ENCODE measurements around the gene AP1S1.
"Not testable (repeated sequence)": the region's sequence is repeated elsewhere in the genome, so short reads cannot be mapped to it uniquely, and the experiment has no call there.

AP1S1 gene

DNA sequence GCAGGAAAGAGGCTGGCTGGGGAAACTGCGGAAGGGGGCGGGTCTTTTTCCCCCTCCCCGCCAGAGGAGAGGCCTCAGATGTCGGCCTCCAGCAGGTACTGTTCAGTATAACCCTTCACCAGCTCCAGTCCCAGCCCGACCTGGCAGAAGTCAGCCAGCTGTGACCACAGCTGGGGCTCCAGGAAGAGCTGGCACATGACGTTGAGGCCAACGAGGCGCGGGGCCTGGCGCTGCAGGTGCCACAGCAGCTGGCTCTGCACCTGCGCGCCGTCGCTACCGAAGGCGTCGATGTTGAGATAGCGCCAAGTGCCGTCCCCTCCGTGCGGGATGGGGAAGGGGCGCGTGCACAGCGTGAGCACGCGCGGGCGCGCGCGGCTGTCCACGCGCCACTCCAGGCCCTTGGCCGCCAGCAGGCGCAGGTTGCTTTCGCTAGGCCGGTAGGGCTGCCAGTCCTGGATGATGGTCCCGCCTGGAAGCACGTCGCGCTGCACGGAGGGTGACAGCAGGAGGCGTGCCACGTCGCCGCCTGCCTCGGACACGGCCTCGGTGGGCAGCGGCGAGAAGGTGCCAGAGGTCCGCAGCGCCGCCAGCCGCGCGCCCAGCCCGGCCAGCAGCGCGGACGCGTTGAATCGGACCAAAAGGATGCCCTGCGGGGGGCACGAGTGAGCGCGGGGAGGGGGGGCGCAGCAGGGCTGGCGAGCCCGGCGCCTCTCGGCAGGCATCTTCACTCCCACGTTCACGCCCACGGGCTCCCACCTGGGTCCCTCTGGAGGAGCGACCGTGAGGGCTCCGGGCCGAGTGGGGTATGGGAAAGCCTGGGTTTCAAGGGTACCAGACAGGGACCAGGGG, 18.0 kb downstream of the AP1S1 start:
- no peak for DNase-seq

DNA sequence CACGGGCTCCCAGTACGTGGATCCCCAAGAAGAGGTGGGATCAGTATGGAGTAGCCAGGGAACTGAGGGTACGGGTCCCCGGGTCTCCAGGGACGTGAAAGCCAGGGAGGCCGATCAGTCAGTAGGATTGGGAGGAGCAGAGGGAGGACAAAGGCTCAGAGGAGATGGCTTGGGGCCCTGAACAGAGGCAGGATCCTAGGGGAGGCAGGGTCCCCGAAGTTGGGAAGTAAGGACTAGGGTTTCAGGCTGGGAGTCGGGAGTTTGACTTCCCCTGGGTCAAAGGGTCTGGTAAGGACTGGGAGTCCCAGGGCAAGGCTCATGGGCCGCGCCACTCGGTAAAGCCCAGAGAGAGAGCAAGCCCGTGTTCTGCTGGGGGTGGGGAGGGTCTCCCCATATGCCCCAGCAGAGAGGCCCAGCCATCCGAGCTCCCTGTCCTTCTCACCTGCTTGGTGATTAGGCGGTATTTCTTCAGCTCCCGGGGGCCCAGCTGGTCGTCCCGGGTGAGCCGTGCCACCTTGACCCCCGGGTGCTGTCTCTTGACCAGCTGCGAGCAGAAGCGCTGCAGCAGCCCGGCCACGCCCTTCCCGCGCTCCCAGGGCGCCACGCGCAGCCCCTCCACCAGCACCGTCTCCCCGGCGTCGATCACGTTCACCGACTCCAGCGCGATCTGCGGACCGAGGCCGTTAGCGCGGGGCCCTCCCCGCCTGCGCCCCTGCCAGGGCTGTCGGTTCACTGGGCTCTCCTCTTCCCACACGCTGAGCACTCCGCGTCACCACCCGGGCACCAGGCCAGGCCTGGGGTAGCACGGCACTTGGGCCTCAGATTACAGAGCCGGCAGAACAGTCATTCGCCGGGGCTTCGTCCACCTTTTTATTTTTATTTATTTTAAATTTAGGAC, 18.8 kb downstream of the AP1S1 start:
- no peak for DNase-seq

DNA sequence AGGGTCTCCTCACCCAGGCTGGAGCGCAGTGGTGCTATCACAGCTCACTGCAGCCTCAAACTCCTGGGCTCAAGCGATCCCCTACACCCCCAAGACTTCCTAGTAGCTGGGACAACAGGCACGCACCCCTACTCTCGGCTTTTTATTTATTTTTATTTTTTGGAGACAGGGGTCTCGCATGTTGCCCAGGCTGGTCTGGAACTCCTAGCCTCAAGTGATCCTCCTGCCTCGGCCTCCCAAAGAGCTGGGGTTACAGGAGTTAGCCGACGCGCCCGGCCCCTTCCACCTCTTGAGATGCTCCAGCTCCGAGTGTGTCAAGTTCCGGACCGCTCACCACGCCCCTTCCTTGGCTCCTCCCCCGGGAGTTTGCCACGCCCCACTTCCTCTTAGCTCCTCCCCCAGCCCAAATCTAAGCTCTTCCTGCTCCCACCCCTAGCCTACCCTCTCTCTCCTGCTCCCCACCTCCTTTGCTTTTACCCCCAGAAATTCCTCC, 19.5 kb downstream of the AP1S1 start:
- DNase-seq = no peak

DNA sequence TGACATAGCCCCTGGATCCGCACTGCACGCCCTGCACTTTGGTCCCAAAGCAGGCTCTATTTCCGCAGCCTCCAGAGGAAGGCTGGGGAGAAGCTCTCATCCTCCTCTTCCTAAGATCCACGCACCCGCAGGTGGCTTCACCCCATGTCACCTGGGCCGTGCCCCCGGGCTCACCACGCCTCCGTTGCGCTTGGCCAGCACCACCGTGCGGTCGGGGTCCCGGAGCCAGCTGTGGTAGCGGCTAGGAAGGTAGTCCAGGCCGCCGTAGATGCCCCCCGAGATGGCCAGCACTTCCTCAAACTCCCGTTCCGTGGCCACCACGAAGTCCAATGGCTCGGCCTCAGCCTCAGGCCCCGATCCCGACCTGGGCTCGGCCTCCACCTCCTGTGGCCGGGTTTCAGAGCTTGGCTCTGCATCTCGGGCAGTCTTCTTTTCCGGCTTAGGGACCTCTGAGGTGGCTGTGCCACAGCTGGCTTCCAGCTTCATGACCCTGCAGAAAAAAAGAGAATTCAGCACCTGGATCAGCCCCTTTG, 20.1 kb downstream of the AP1S1 start:
- DNase-seq = no peak

DNA sequence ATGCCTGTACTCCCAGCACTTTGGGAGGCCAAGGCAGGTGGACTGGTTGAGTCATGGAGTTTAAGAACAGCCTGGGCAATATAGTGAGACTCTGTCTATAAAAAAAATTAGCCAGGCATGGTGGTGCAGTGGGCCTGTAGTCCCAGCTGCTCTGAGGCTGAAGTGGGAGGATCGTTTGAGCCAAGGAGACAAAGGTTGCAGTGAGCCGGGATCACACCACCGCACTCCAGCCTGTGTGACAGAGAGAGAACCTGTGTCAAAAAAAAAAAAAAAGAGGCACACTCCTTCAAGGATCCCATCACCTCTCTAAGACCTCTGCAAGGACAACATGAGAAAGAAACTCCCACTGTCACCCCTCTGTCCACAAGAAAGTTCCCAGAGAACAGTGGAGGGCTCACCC, 21.4 kb downstream of the AP1S1 start:
- DNase-seq = no peak

DNA sequence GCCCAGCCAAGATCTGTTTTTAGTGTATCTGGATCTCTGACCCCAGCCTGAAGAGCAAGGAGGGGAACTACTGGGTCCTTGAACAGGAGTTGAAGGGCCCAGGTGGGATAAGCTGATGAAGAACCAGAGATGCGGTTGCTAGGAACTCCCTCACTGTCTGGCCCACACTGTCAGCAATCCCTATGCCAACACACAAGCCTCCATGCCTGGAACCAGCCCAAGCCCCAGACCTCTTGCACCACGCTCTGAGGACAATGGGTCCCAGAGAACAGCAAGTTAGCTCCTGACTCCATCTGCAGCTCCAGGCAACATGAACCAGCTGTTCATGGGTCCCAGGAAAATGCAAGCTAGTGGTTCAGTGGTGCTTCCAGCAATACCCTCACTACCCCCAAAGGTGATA, 23.4 kb downstream of the AP1S1 start:
- DNase-seq = no peak

DNA sequence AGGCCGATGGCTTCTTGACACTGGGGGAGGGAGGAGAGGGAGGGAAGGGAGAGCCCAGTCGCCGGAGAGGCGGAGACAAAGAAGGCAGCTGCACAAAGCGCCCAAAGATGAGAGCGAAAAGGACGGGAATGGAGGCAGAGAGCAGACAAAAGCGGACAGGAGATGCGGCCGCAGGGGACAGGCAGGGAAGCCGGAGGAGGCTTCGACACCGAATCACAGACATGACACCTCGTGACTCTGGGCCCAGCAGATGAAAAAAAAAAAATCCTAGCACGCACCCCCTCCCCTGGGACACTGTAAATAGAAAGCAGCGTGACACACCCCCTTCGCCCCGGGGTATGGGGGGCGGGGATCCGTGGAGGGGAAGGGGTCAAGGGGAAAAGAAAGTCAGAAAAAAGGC, 24.8 kb downstream of the AP1S1 start:
- DNase-seq = no peak

DNA sequence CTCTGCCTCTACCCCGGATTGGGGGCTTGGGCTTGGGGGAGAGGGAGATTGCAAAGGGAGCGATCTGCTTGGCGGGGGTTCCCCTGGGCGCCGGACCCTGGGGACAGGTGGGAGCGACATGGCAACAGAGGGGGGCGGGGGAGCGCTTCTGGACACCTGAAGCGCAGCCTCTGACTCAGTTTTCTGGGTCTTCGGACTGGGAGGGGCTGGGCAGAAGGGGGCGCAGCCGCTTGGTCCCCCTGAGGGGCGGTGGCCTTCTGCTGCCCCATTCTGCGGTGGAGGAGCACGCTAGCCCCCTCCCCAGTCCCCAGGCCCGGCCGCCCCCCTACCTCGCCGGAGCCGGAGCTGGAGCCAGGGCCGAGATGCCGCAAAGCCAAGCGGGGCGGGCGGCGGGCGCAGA, 25.4 kb downstream of the AP1S1 start:
- DNase-seq = no peak

DNA sequence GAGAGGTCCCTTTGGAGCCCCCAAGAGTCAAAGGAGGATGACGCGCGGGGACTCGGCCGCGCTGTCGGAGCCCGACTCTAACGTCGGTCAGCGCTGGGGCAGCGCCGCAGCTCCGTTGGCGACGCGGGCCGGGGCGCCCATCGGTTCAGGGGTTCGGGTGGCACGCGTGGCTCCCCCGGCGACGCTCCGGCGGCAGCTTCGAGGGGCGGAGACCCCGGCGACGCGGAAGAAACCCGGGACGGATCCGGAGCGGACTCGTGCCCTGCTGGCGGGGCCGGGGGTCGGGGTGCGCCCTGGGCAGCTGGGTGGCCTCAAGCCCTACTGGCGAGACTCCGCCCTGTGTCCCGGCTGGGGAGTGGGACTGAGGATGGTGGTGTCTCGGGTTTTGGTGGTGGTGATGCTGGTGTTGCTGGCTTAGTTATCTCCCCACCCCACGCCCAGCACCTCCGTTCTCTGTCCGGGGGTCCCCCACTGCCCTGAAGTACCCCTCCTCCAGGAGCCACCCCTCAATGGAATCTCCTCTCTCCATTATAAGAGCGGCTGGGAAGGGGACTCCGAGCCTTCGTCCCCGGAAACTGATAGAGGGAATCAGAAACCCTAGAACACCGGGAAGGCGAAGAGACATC, 26.0 kb downstream of the AP1S1 start, which contains the start of gene NAT16:
Gene NAT16 (minus strand): TSS at position 164 of the 626 bp plus-strand sequence. CDS start 5,486 bp downstream, outside the sequence.
- no peak for DNase-seq

DNA sequence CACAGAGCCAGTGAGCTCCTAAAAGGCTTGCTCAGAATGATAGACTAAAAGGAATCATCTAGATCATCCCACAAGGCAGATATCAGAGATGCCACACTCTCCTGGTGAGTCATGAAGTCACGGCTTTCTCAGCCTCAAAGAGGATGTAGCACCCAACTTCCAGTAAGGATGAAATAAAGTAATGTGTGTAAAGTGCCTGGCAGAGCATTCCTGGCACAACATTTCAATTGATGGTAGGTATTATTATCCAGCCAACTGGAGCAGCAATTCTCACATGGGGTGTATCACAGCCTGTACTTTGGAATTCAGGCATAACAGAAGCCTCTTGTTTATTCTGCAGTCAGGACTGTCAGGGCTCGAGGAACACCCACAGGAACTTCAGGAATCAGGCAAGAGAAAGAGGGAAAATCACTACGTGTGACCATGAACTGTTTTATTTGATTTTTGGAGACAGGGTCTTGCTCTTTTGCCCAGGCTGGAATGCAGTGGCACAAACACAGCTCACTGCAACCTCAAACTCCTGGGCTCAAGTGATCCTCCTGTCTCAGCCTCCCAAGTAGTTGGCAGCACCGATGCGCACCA, 31.1 kb downstream of the AP1S1 start:
- DNase-seq = no peak

DNA sequence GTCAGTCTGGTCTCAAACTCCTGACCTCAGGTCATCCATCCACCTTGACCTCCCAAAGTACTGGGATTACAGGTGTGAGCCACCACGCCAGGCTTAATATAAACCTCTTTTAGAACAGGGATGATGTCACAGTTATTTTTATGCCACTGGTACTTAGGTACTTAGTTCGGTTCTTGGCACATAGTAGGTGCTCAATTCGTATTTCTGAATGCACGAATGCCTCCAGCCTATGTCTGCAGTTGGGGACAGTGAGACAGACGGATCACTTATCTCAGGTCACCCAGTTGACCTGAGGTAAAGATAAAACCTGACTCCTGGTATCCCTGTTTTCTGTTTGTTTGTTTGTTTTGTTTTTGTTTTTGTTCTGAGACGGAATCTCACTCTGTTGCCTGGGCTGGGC, 31.9 kb downstream of the AP1S1 start:
- no peak for DNase-seq

DNA sequence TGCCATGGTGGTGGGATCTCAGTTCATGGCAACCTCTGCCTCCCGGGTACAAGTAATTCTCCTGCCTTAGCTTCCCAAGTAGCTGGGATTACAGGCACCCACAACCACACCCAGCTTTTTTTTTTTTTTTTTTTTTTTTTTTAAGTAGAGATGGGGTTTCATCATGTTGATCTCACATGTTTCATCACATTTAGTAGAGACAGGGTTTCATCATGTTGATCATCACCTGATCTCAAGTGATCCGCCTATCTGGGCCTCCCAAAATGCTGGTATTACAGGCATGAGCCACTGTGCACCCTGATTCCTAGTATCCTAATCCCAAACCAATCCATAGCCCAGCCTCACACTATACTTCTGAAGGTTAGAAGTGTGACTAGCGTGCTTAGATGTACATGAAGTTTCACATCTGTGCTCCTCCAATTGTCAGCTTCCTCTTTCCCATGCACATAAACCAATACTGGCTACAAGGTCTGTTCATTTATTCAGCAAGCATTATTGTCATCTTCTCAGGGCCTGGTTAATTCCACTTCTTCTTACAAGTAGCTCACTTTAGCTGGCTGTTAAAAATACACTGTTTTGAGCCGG, 32.7 kb downstream of the AP1S1 start:
- DNase-seq = no peak

DNA sequence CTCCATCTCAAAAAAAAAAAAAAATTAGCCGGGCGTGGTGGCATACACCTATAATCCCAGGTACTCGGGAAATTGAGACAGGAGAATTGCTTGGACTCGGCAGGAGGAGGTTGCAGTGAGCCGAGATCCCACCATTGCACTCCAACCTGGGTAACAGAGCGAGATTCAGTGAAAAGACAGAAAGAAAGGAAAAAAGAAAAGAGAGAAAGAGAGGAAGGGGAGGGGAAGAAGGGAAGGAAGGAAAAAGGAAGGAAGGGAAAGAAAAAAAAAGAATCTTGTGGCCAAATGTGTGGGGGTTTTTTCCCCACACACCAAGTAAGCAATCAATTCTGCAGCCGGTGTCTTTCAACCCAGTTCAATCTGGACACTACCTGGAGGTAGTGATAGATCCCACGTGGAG, 34.8 kb downstream of the AP1S1 start:
- no peak for DNase-seq

DNA sequence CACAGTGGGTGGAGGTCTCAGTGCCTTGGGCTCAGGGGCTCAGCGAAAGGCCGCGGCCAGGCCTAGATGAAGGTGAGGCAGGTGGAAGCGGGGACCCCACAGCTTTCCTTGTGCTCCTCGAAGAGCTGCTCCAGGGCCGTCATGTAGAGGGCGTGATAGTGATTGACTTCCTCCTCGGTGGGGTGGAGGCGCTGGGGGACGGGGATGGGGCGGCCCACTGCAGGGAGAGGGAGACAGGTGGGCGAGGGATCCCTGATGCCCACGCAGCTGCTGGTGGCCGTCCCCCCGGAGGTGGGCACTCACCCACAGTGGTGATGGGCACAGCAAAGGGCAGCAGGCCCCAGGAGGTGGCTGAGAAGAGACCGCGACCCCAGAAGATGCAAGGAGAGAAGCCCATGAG, 41.6 kb downstream of the AP1S1 start:
- DNase-seq = no peak

DNA sequence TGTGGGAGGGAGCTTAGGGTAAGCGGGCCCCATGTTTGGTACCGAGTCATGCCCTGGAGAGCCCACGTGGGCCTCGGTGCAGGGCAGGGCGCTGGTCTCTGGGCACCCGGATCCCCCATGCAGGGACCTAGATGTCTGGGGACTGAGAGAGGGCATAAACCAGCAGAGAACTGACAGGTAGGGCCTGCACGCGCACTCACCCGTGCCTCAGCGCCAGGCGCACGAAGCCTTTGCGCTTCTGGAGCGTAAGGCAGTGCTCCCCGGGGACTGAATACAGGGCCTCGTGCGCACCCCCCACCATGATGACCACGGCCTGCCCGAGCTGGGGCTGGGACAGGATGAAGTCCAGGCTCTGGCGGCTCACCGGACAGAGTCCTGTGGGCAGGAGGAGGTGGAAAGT, 43.7 kb downstream of the AP1S1 start:
- DNase-seq = no peak

DNA sequence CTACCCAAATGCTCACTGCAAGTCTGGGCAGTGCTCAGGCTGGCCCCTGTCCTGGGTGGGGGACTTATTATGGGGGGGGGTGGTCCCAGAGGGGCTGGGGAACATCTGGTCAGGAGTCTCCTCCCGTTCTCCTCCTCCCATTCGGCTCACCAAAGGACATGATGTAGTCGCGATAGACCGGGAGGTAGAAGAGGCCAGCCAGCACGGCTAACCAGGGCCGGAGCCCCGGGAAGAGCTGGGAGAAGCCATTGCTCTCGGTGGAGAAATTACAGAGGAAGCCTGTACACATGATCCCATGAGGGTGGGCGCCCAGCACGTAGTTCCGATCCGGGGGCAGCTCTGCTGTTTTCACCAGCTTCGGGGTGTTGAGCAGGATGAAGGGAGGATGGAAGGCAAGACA, 44.2 kb downstream of the AP1S1 start:
- no peak for DNase-seq

DNA sequence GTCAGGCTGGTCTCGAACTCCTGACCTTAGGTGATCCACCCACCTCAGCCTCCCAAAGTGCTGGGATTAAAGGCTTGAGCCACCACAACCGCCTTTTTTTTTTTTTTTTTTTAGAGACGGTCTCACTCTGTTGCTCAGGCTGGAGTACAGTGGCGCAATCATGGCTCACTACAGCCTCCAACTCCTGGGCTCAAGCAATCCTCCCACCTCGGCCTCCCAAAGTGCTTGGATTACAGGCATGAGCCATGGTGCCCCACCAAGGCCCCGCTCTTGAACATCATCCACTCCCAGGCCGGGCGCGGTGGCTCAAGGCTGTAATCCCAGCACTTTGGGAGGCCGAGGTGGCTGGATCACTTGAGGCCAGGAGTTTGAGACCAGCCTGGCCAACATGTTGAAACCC, 45.2 kb downstream of the AP1S1 start:
- DNase-seq = not testable (repeated sequence)

DNA sequence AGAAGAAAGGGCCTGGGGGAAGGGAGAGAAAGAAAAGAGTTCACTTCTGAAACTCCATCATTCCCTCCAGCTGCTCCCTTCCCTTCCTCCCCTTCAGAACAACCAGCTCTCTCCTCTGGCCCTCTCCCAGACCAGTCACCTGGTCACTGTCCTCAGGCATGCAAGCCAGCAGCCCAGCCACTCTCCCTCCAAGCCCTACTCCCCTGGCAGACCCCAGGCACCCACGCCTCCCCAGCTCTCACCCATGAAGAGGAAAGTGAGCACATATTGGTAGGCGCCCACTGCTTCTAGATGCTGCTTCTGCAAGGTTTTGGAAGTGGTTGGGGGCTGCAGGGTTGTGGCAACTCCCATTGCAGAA, 46.2 kb downstream of the AP1S1 start:
- DNase-seq = no peak

DNA sequence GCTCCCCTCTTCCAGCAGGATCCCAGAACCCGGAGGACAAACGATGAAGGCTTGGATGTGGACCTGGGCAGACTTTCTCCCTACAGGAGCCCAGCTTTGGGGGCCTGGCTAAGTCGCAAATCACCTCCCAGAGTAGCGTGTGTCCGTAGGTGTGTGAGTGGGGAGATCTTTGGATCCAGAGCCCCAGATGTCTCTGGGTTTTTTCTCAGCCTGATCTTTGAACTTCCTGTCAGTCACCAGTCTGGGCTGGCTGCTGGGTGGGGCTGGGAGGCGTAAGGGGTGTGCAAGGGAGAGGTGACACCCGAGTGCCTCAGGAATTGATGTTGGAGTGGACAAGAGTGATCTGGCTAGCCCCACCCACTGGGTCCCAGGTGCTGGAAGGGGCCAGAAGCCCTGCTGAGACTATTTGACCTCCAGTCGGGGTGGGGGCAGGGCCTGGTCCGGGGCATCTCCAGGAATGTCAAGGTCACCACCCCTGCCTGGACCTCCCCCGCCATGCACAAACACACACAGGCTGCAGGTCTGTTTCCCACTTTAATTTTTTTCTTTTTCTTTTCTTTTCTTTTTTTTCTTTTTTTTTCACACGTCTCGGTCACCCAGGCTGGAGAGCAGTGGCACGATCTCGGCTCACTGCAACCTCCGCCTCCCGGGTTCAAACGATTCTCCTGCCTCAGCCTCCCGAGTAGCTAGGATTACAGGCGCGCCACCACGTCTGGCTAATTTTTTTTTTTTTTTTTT, 46.8 kb downstream of the AP1S1 start, which contains the start of gene MOGAT3:
Gene MOGAT3 (minus strand): TSS at position 175 of the 738 bp plus-strand sequence. CDS start 182 bp downstream, outside the sequence.
- no peak for DNase-seq

DNA sequence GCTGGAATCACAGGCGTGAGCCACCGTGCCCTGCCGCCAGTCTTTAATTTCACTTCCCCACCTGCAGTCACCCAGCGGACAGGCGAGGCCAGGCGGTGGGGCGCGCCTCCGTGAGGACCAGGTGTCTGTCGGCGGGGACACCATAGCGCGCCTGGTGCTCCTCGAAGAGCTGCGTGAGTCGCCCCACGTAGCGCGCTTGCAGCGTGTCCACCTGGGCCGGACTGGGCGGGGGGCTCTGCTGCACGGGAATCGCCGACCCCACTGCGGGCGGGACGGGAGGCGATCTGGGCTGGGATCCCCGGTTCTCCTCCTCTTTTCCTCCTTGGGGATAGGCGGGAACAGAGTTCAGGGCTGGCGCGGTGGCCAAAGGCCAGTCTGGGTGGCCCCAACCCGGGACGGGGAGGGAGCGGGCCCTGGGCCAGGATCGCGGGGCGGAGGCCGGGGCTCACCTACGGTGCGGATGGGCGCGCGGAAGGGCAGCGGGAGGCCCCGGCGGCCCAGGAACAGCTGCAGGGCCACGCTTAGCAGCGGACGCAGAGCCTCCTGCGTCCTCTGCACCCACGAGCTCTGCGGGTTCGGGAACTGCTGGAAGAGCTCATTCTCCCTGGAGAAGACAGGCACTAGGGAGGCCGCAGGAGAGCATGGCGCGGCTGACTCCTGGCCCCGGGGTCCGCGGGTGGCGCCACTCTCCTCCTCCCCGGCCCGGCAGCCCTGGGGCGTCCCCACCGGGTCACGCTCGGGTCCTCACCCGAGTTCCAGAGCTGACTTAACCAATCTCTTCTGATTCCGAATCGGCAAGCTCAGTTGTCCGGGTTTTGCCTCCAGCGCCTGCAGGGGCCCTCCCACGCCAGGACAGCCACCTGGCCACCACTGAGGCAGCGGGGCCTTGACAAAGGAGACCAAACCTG, 47.7 kb downstream of the AP1S1 start:
- DNase-seq = no peak

DNA sequence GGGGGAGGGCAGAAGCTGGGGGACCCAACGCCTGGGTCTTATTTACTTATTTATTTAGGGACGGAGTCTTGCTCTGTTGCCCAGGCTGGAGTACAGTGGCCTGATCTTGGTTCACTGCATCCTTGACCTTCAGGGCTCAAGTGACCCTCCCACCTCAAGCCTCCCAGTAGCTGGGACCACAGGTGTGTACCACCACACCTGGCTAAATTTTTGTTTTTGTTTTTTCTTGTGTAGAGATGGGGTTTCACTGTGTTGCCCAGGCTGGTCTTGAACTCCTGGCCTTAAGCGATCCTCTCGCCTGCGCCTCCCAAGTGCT, 48.3 kb downstream of the AP1S1 start:
- DNase-seq = no peak

All from NCI-H1694 treated with DMSO at 0.1 percent for 48 hours (cell line).